ENCODE results near the gene LCP2. TPM values are rescaled to one million over a fixed set of nuclear protein-coding genes. Genes with fewer than 3 reads are reported as not detected.

The LCP2 gene
- total RNA-seq, 2 donors from 2014 or later, result 5.9 to 15.5 TPM

DNA sequence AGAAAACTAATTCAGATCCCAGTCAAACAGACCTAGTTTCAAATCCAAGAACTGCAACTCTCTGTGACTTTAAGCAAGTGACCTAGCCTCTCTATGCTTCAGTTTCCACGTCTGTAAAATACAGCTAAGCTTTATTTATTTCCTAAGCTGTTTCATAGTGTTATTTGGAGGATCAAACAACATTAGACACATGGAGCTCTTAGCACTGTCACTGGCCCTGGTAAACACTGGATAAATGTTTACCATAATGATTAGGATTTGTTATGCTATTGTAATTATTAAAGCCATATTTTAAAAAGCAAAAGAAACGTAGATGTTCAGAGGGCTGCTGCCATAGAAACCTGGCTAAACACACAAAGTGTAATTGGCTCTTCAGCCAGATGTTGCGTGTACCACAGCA lies 91.4 kb downstream of the LCP2 start:
- intact Hi-C loops (cut with DNase I, micrococcal nuclease), result no loop called here
- no peak for DNase-seq

DNA sequence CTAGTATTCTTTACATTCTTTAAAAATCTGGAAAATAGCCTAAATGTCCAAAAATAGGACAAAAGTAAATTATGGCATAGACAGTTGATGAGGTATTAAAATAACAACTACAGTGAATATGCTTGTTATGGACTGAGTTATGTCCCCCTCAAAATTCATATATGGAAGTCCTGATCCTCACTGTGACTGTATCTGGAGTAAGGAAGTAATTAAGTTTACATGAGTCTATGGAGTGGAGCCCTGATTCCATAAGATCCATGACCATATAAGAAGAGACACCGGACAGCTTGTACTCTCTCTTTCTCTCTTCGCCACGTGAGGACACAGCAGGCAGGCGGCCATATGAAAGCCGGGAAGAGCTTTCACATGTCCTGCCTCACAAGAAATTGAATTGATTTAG lies 93.4 kb downstream of the LCP2 start:
- ATAC-seq, result no peak
- intact Hi-C loops (cut with DNase I, micrococcal nuclease), result no loop called here
- DNase-seq, result no peak

More for the DNA sequence above, 91.4 kb downstream of the LCP2 start:
- no peak for ATAC-seq

DNA sequence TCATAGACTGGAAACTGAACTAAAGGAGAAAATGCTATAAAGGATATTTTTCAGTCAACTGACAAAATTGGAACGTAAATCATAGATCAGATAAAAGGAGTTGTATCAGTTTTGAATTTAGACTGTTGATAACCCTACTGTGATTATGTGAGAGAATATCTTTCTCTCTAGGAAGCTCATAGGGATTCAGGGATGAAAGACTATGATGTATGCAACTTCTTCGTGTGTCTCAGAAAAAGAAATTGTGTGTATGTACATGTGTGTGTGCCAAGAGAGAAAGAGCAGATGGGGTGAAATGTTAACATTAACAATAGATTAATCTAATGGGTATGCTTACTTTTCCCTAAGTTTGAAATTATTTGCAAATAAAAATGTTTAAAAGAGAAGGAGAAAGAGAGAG lies 95.5 kb downstream of the LCP2 start:
- intact Hi-C loops (cut with DNase I, micrococcal nuclease), result no loop called here
- ATAC-seq (no peak), DNase-seq (no peak)

DNA sequence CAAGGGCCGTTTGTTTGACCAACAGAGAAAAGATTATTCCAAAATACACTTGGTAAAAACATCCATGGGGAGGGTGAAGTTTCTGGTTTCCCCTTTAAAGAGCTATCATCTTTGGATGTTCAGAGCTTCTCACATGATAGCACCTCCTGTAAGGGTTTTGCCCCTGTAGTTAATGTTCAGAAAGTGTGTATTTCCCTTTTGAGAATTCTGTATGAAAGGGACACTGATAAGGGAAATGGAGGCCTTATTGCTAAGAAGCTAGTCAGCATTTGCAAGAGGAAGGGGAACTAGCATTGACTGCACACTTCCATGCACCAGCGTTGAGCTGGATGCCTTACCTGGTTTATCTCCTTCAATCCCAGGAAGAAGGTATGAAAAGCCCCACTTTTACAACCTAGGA lies 96.3 kb downstream of the LCP2 start:
- no peak for ATAC-seq
- intact Hi-C loops (cut with DNase I, micrococcal nuclease), result no loop called here

DNA sequence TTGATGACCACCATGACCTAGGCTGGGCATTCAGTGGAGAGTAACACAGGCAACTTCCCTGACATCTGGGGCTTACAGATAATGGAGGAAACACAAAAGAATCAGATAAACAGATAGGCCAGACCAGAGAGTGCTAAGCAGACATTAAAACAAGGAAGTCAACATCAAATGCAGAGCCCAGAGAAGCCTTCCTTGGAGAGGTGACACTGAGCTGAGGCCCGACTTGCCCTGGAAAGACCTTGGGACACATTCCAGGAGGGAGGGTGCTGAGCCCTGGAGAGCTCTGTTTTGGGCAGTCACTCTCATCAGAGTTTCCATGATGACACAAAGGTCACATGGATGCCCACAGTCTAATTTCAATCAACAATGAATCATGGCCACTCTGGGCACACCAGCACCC lies 96.7 kb downstream of the LCP2 start:
- no peak for ATAC-seq
- intact Hi-C loops (cut with DNase I, micrococcal nuclease), result no loop called here
- DNase-seq, result no peak

More for the DNA sequence above, 96.3 kb downstream of the LCP2 start:
- DNase-seq, result no peak

Other genes starting within 250 kb of the LCP2 start
- gene FOXI1, start 191.9 kb downstream of the LCP2 start, total RNA-seq, result under 1 TPM in 1 of 2 donors, not detected in 1; 0.21 TPM
- gene C5orf58, start 64.8 kb downstream of the LCP2 start, total RNA-seq, result not detected
- gene KCNMB1, start 91.6 kb upstream of the LCP2 start, total RNA-seq, result 1 to 10 TPM in 1 of 2 donors, under 1 TPM in 1; 0.55 to 6.9 TPM
- gene KCNIP1, start 206.2 kb upstream of the LCP2 start, total RNA-seq, result under 1 TPM in 1 of 2 donors, not detected in 1; 0.22 TPM